ENCODE results near the gene ARHGAP29. TPM values are rescaled to one million over a fixed set of nuclear protein-coding genes. Genes with fewer than 3 reads are reported as not detected.

ARHGAP29 gene
- total RNA-seq, 1 experiment from 2014 or later = 137 TPM

GRCh38 chr1:94269921-94270320, 32.5 kb upstream of the ARHGAP29 start:
- Histone ChIP-seq H3K4me1 (replicated peaks; ENCODE audit: insufficient read depth) (peaks cover 48% of the 10 kb centered on the region), H3K9me3 (ENCODE audit: insufficient read depth, low read depth) (peaks cover 3% of the 10 kb centered on the region; the same call in 1 of the 2 replicates), H3K27me3 (ENCODE audit: insufficient read depth, low read depth) (no peaks in the 10 kb centered on the region), H3K79me2 (ENCODE audit: low read depth) (no peaks in the 10 kb centered on the region), H2AFZ (no peak overlapping the region), H4K20me1 (ENCODE audit: insufficient read depth) (no peaks in the 10 kb centered on the region), H3K4me3 (no peak overlapping the region), H3K9me2 (ENCODE audit: insufficient read depth) (no peaks in the 10 kb centered on the region), H3K4me2 (peak overlapping the region; percentile 36; the same call in 1 of the 2 replicates), H3K27ac (peak overlapping the region; percentile 65), H3K36me3 (ENCODE audit: low read depth) (no peaks in the 10 kb centered on the region), H3F3A (ENCODE audit: insufficient read depth, low read depth) (peaks cover 20% of the 10 kb centered on the region)
- ChIA-PET CTCF (interaction anchor here (0.5 kb wide), 1 partner anchor 32 kb away, joined by 6 read pairs; no protein-coding TSS in a partner anchor), POLR2A (ENCODE audit: unreplicated experiment) (interaction anchor here (0.6 kb wide), 1 partner anchor 23 kb away, joined by 3 read pairs; no protein-coding TSS in a partner anchor)
- TF ChIP-seq, protein P1, sequence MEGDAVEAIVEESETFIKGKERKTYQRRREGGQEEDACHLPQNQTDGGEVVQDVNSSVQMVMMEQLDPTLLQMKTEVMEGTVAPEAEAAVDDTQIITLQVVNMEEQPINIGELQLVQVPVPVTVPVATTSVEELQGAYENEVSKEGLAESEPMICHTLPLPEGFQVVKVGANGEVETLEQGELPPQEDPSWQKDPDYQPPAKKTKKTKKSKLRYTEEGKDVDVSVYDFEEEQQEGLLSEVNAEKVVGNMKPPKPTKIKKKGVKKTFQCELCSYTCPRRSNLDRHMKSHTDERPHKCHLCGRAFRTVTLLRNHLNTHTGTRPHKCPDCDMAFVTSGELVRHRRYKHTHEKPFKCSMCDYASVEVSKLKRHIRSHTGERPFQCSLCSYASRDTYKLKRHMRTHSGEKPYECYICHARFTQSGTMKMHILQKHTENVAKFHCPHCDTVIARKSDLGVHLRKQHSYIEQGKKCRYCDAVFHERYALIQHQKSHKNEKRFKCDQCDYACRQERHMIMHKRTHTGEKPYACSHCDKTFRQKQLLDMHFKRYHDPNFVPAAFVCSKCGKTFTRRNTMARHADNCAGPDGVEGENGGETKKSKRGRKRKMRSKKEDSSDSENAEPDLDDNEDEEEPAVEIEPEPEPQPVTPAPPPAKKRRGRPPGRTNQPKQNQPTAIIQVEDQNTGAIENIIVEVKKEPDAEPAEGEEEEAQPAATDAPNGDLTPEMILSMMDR (conservative IDR thresholded peaks at IDR 0.05) = no peak
- no peak for TF ChIP-seq EZH2 (IDR thresholded peaks at IDR 0.05; ENCODE audit: low read depth)
- DNase-seq = no peak
- no TSS peak for BruUV-seq (replicated peaks)
- intact Hi-C loops (cut with micrococcal nuclease; ENCODE audit: unreplicated experiment) = no loop called here

- DNase-seq = peak; percentile 34 to 72
- Histone ChIP-seq H3K4me2 (peak overlapping the region; percentile 57), H3K27me3 (ENCODE audit: insufficient read depth, low read depth) (no peaks in the 10 kb centered on the region), H2AFZ (no peak overlapping the region), H3K36me3 (ENCODE audit: low read depth) (peaks cover 10% of the 10 kb centered on the region), H3K4me1 (replicated peaks; ENCODE audit: insufficient read depth) (peaks cover 55% of the 10 kb centered on the region), H3K4me3 (no peak overlapping the region), H3K9me3 (ENCODE audit: insufficient read depth, low read depth) (peaks cover 12% of the 10 kb centered on the region; the same call in 1 of the 2 replicates), H4K20me1 (ENCODE audit: insufficient read depth) (no peaks in the 10 kb centered on the region), H3K27ac (peak overlapping the region; percentile 78), H3K79me2 (ENCODE audit: low read depth) (no peaks in the 10 kb centered on the region; the same call in 1 of the 2 replicates), H3K9me2 (ENCODE audit: insufficient read depth) (no peaks in the 10 kb centered on the region), H3F3A (ENCODE audit: insufficient read depth, low read depth) (peaks cover 34% of the 10 kb centered on the region)
- ChIA-PET CTCF (no interaction called here), POLR2A (ENCODE audit: unreplicated experiment) (interaction anchor here (0.6 to 0.8 kb wide), 2 partner anchors 240 to 909 kb away, joined by 3 to 4 read pairs; no protein-coding TSS in a partner anchor)
- TSS peak; percentile 19 for BruUV-seq (replicated peaks)
- TF ChIP-seq EZH2 (IDR thresholded peaks at IDR 0.05; ENCODE audit: low read depth) = no peak
- TF ChIP-seq, protein P1 (conservative IDR thresholded peaks at IDR 0.05) = no peak
- intact Hi-C loops (cut with micrococcal nuclease; ENCODE audit: unreplicated experiment) = no loop called here
These were observed 28.5 kb upstream of the ARHGAP29 start for GRCh38 chr1:94265906-94266305.

GRCh38 chr1:94265011-94265422, 27.6 kb upstream of the ARHGAP29 start:
- no TSS peak for BruUV-seq (replicated peaks)
- Histone ChIP-seq H3K79me2 (ENCODE audit: low read depth) (peaks cover 4% of the 10 kb centered on the region; the same call in 1 of the 2 replicates), H4K20me1 (ENCODE audit: insufficient read depth) (no peaks in the 10 kb centered on the region), H3K9me3 (ENCODE audit: insufficient read depth, low read depth) (peaks cover 12% of the 10 kb centered on the region; the same call in 1 of the 2 replicates), H2AFZ (peak overlapping the region; percentile 5; the same call in 1 of the 2 replicates), H3K27me3 (ENCODE audit: insufficient read depth, low read depth) (no peaks in the 10 kb centered on the region), H3K4me2 (peak overlapping the region; percentile 57), H3F3A (ENCODE audit: insufficient read depth, low read depth) (peaks cover 43% of the 10 kb centered on the region), H3K36me3 (ENCODE audit: low read depth) (peaks cover 11% of the 10 kb centered on the region), H3K4me3 (no peak overlapping the region), H3K4me1 (replicated peaks; ENCODE audit: insufficient read depth) (peaks cover 55% of the 10 kb centered on the region), H3K9me2 (ENCODE audit: insufficient read depth) (no peaks in the 10 kb centered on the region), H3K27ac (peak overlapping the region; percentile 78)
- peak; percentile 76 to 94 for DNase-seq
- TF ChIP-seq EZH2 (IDR thresholded peaks at IDR 0.05; ENCODE audit: low read depth) = no peak
- TF ChIP-seq, protein P1 (conservative IDR thresholded peaks at IDR 0.05) = no peak
- POLR2A ChIA-PET (ENCODE audit: unreplicated experiment) = interaction anchor here (0.6 kb wide), 4 partner anchors 34 to 340 kb away, joined by 3 to 4 read pairs (median 3); no protein-coding TSS in a partner anchor
- intact Hi-C loops (cut with micrococcal nuclease; ENCODE audit: unreplicated experiment) = no loop called here
- CTCF ChIA-PET = no interaction called here
